Measurements from ENCODE around the gene COL18A1.

- TF ChIP-seq CTCF (IDR thresholded peaks at IDR 0.05) (no peak), TCF7L2 (IDR thresholded peaks at IDR 0.05; ENCODE audit: low read depth, low read length) (no peak)
- TF ChIP-seq, protein P1, sequence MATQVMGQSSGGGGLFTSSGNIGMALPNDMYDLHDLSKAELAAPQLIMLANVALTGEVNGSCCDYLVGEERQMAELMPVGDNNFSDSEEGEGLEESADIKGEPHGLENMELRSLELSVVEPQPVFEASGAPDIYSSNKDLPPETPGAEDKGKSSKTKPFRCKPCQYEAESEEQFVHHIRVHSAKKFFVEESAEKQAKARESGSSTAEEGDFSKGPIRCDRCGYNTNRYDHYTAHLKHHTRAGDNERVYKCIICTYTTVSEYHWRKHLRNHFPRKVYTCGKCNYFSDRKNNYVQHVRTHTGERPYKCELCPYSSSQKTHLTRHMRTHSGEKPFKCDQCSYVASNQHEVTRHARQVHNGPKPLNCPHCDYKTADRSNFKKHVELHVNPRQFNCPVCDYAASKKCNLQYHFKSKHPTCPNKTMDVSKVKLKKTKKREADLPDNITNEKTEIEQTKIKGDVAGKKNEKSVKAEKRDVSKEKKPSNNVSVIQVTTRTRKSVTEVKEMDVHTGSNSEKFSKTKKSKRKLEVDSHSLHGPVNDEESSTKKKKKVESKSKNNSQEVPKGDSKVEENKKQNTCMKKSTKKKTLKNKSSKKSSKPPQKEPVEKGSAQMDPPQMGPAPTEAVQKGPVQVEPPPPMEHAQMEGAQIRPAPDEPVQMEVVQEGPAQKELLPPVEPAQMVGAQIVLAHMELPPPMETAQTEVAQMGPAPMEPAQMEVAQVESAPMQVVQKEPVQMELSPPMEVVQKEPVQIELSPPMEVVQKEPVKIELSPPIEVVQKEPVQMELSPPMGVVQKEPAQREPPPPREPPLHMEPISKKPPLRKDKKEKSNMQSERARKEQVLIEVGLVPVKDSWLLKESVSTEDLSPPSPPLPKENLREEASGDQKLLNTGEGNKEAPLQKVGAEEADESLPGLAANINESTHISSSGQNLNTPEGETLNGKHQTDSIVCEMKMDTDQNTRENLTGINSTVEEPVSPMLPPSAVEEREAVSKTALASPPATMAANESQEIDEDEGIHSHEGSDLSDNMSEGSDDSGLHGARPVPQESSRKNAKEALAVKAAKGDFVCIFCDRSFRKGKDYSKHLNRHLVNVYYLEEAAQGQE (IDR thresholded peaks at IDR 0.05; ENCODE audit: insufficient read depth in 1 of 2, low read depth in 2 of 2, low read length in 1 of 2) = no peak
Measured at GRCh38 chr21:45456584-45457160, 51.7 kb downstream of the COL18A1 start.

All from Panc1 (cell line).